A549 (cell line): ENCODE data around the gene SEMA6C. TPM values are rescaled to one million over a fixed set of nuclear protein-coding genes. Genes with fewer than 3 reads are reported as not detected.

Experiments
- ATAC-seq, 2 experiments: fragments of 200-7000 bp in 1 of 2; fragments of >200 bp in 1 of 2; cut with Nextera tagmentation in 1 of 2; cut with Tn5 transposase in 1 of 2; 3 replicates each; pipeline versions ENCODE4 v1.8.0 to v1.9.1; 2018 to 2020; ENCODE audit warnings: mild to moderate bottlenecking in 1 of 2, moderate library complexity in 1 of 2
- CTCF ChIA-PET: fragments of 300-600 bp; sonication (Branson Sonifier 250); formaldehyde crosslinking; extraction: SDS; loops from one replicate; lab custom pipeline; 2021; ENCODE audit warnings: antibody characterized with exemption, inconsistent platforms; lab: Yijun Ruan, JAX
- POLR2A ChIA-PET: fragments of 350-600 bp; formaldehyde crosslinking; extraction: SDS; loops from one replicate; lab custom pipeline; 2021; ENCODE audit warnings: antibody characterized with exemption, inconsistent platforms; lab: Yijun Ruan, JAX
- DNase-seq, 2 experiments: peaks; one replicate each; pipeline versions ENCODE4 v3.0.0 to v3.0.0-alpha.2; 2011 to 2016; ENCODE audit warnings: low read depth in 1 of 2, low spot score in 1 of 2
- FAIRE-seq: peaks from 2 replicates; lab custom pipeline; 2011; peaks lifted over from hg19 to GRCh38; lab: Jason Lieb, UNC
- H3K27ac ChIP-seq, 2 experiments: fragments of >200 bp; sonication (Bioruptor Twin); formaldehyde crosslinking; 3 replicates each; pipeline ENCODE4 v1.5.1; 2016 to 2017
- H3K4me1 ChIP-seq: fragments of >200 bp; sonication (Bioruptor Twin); formaldehyde crosslinking; 3 replicates; pipeline ENCODE4 v1.6.1; 2016
- H3K4me2 ChIP-seq: fragments of >200 bp; sonication (Bioruptor Twin); formaldehyde crosslinking; 3 replicates; pipeline ENCODE4 v1.6.1; 2016
- H3K4me3 ChIP-seq: fragments of >200 bp; sonication (Bioruptor Twin); formaldehyde crosslinking; 3 replicates; pipeline ENCODE4 v1.5.1; 2016
- H3K9me3 ChIP-seq: fragments of >200 bp; sonication (Bioruptor Twin); formaldehyde crosslinking; 3 replicates; pipeline ENCODE4 v1.6.1; 2016
- CBX8 ChIP-seq: fragments of 200-600 bp; sonication (generic); IDR thresholded peaks from 2 replicates; pipeline ENCODE4 v1.6.1; 2016
- CEBPB ChIP-seq, 2 experiments: fragments of >200 bp in 1 of 2; sonication (Bioruptor Twin) in 1 of 2; formaldehyde crosslinking in 1 of 2; IDR thresholded peaks; 2 replicates each; pipeline ENCODE4 v1.6.1; 2012 to 2016
- EHF ChIP-seq: fragments of 250-450 bp; sonication (Bioruptor Pico); IDR thresholded peaks from 2 replicates; pipeline ENCODE4 v1.5.0; 2020; ENCODE audit warnings: mild to moderate bottlenecking
- HOXA7 ChIP-seq: fragments of 250-450 bp; sonication (Bioruptor Pico); IDR thresholded peaks from 2 replicates; pipeline ENCODE4 v1.5.0; 2020; ENCODE audit warnings: mild to moderate bottlenecking, moderate library complexity
- HOXB13 ChIP-seq: fragments of 250-450 bp; sonication (Bioruptor Pico); IDR thresholded peaks from 2 replicates; pipeline ENCODE4 v1.5.0; 2020; ENCODE audit warnings: low read depth, mild to moderate bottlenecking, moderate library complexity
- JUN ChIP-seq, 2 experiments: fragments of >200 bp; sonication (Bioruptor Twin); formaldehyde crosslinking; IDR thresholded peaks; 2 replicates in 1 of 2; 3 replicates in 1 of 2; pipeline ENCODE4 v1.6.1; 2016 to 2017
- JUNB ChIP-seq: fragments of >200 bp; sonication (Bioruptor Twin); formaldehyde crosslinking; IDR thresholded peaks from 2 replicates; pipeline ENCODE4 v1.6.1; 2016
- KDM1A ChIP-seq: fragments of 200-600 bp; sonication (generic); IDR thresholded peaks from 2 replicates; pipeline ENCODE4 v1.6.1; 2016; ENCODE audit warnings: low read depth, mild to moderate bottlenecking
- KDM5A ChIP-seq: fragments of 200-600 bp; sonication (generic); IDR thresholded peaks from 2 replicates; pipeline ENCODE4 v1.6.1; 2016; ENCODE audit warnings: antibody characterized with exemption, mild to moderate bottlenecking
- MAFK ChIP-seq: fragments of 450-650 bp; IDR thresholded peaks from 2 replicates; pipeline ENCODE4 v1.6.1; 2014; ENCODE audit not compliant: partially characterized antibody
- MYC ChIP-seq: IDR thresholded peaks from 2 replicates; pipeline ENCODE4 v1.6.1; 2012; ENCODE audit warnings: mild to moderate bottlenecking, inconsistent platforms, low read length, improper control_type of control experiment, borderline replicate concordance
- NFE2L2 ChIP-seq: fragments of 150-350 bp; conservative IDR thresholded peaks from 2 replicates; pipeline ENCODE4 v1.6.1; 2014; ENCODE audit warnings: low read length
- NR3C1 ChIP-seq: fragments of >200 bp; sonication (Bioruptor Twin); formaldehyde crosslinking; IDR thresholded peaks from 3 replicates; pipeline ENCODE4 v1.6.1; 2017
- POLR2A ChIP-seq: IDR thresholded peaks from 2 replicates; pipeline ENCODE4 v1.6.1; 2012; ENCODE audit warnings: mild to moderate bottlenecking, low read length
- POLR2AphosphoS2 ChIP-seq: conservative IDR thresholded peaks from 2 replicates; pipeline ENCODE4 v1.6.1; 2012; ENCODE audit warnings: low read length, improper control_type of control experiment, inconsistent platforms
- RARB ChIP-seq: fragments of 250-450 bp; sonication (Bioruptor Pico); IDR thresholded peaks from 2 replicates; pipeline ENCODE4 v1.8.0; 2021; ENCODE audit warnings: mild to moderate bottlenecking, moderate library complexity
- SMC3 ChIP-seq: fragments of >200 bp; sonication (Bioruptor Twin); formaldehyde crosslinking; IDR thresholded peaks from 3 replicates; pipeline ENCODE4 v1.6.1; 2018; ENCODE audit warnings: inconsistent platforms
- SREBF2 ChIP-seq: fragments of 450-650 bp; IDR thresholded peaks from 2 replicates; pipeline ENCODE4 v1.6.1; 2014; ENCODE audit warnings: mild to moderate bottlenecking, moderate library complexity
- TP53 ChIP-seq: fragments of 250-450 bp; sonication (Bioruptor Pico); IDR thresholded peaks from 2 replicates; pipeline ENCODE4 v1.5.0; 2021; ENCODE audit warnings: mild to moderate bottlenecking, moderate library complexity
- ZFP36 ChIP-seq: fragments of 450-650 bp; IDR thresholded peaks from 2 replicates; pipeline ENCODE4 v1.6.1; 2014; ENCODE audit warnings: borderline replicate concordance; ENCODE audit not compliant: partially characterized antibody
- ZNF302 ChIP-seq: fragments of 250-450 bp; sonication (Bioruptor Pico); IDR thresholded peaks from 2 replicates; pipeline ENCODE4 v1.9.0; 2021; ENCODE audit warnings: inconsistent platforms, mild to moderate bottlenecking, moderate library complexity
- ZSCAN20 ChIP-seq: fragments of 250-450 bp; sonication (Bioruptor Pico); IDR thresholded peaks from 2 replicates; pipeline ENCODE4 v1.8.0; 2022; ENCODE audit warnings: mild to moderate bottlenecking, moderate library complexity
- WGBS: methylation state at CpG from one replicate; pipeline ENCODE4 v1.1.6; 2017; ENCODE audit errors: missing lambda C conversion rate; 5-methylcytosine and 5-hydroxymethylcytosine counted together
- polyA plus RNA-seq, 4 experiments: library from polyadenylated mRNA; depleted of rRNA in 3 of 4; stranded (reverse); fragments of >200 nt; fragmentation: RNase III in 1 of 4; extraction: RNeasy Plus Mini Kit Qiagen cat#74134 plus additional on column Dnase treatment in 1 of 4; gene quantifications; 2 replicates in 3 of 4; 3 replicates in 1 of 4; pipeline ENCODE4 v1.2.3, GENCODE V29; 2011 to 2017
- TF ChIP-seq, protein P1 (sequence below): fragments of 250-450 bp; sonication (Bioruptor Pico); IDR thresholded peaks from 2 replicates; pipeline ENCODE4 v1.5.0; 2021; ENCODE audit warnings: mild to moderate bottlenecking, moderate library complexity, borderline replicate concordance
- TF ChIP-seq, protein P2 (sequence below): fragments of 150-350 bp; IDR thresholded peaks from 2 replicates; pipeline ENCODE4 v1.6.1; 2014; ENCODE audit warnings: low read depth, mild to moderate bottlenecking, low read length
- TF ChIP-seq, protein P3 (sequence below): IDR thresholded peaks from 2 replicates; pipeline ENCODE4 v1.6.1; 2012
- TF ChIP-seq, protein P4 (sequence below): fragments of >200 bp; sonication (Bioruptor Twin); formaldehyde crosslinking; IDR thresholded peaks from 2 replicates; pipeline ENCODE4 v1.6.1; 2016
- TF ChIP-seq, protein P5 (sequence below): fragments of 250-450 bp; sonication (Bioruptor Pico); IDR thresholded peaks from 2 replicates; pipeline ENCODE4 v1.5.0; 2020; ENCODE audit warnings: low read depth, mild to moderate bottlenecking, moderate library complexity

The SEMA6C gene
- polyA plus RNA-seq, 2 of the 4 experiments (the other 2 are of a cell fraction), result 1.3 to 1.6 TPM

DNA sequence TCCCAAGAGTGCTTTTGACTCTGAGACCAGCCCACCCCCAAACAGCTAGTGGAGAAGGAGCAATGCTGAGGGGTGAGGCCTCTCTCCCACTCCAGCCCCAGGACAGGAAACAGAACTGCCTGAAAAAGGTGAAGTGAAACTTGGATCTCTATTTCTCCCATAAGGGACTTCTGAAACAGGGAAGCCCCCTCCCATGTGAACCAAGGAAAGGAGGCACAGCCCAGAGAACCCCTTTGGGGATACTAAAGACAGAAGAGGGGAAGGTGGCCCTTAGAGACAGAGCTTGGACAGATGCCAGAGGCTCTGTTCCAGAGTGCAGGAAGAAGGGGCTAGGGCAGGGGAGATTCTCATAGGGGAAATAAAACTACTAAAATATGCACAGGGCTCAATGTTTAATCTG, 12.9 kb upstream of the SEMA6C start:
- Histone ChIP-seq H3K27ac (no peak overlapping the region), H3K4me1 (no peaks in the 10 kb centered on the region; the same call in 2 of the 3 replicates), H3K4me3 (no peak overlapping the region), H3K9me3 (no peaks in the 10 kb centered on the region), H3K4me2 (no peak overlapping the region)
- FAIRE-seq (no peak), DNase-seq (no peak), ATAC-seq (no peak)
- TF ChIP-seq RARB (CRISPR knock-in tag), result no peak
- CTCF ChIA-PET, result interaction anchor here (1.0 to 7.0 kb wide), 2 partner anchors 59 to 92 kb away, joined by 3 to 132 read pairs; no protein-coding TSS in a partner anchor
- POLR2A ChIA-PET, result no interaction called here

DNA sequence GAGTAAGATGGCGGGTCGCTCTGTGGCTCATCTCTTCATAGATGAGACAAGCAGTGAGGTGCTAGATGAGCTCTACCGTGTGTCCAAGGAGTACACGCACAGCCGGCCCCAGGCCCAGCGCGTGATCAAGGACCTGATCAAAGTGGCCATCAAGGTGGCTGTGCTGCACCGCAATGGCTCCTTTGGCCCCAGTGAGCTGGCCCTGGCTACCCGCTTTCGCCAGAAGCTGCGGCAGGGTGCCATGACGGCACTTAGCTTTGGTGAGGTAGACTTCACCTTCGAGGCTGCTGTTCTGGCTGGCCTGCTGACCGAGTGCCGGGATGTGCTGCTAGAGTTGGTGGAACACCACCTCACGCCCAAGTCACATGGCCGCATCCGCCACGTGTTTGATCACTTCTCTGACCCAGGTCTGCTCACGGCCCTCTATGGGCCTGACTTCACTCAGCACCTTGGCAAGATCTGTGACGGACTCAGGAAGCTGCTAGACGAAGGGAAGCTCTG, 12.4 kb upstream of the SEMA6C start:
- CTCF ChIA-PET, result interaction anchor here (1.0 to 7.0 kb wide), 2 partner anchors 59 to 91 kb away, joined by 3 to 132 read pairs; no protein-coding TSS in a partner anchor
- Histone ChIP-seq H3K27ac (no peak overlapping the region), H3K4me1 (no peaks in the 10 kb centered on the region), H3K9me3 (no peaks in the 10 kb centered on the region), H3K4me2 (no peak overlapping the region), H3K4me3 (no peak overlapping the region)
- DNase-seq, result no peak
- no peak for ATAC-seq
- no peak for FAIRE-seq
- POLR2A ChIA-PET, result no interaction called here
- no peak for TF ChIP-seq SMC3
- no peak for TF ChIP-seq KDM5A
- TF ChIP-seq, protein P1, sequence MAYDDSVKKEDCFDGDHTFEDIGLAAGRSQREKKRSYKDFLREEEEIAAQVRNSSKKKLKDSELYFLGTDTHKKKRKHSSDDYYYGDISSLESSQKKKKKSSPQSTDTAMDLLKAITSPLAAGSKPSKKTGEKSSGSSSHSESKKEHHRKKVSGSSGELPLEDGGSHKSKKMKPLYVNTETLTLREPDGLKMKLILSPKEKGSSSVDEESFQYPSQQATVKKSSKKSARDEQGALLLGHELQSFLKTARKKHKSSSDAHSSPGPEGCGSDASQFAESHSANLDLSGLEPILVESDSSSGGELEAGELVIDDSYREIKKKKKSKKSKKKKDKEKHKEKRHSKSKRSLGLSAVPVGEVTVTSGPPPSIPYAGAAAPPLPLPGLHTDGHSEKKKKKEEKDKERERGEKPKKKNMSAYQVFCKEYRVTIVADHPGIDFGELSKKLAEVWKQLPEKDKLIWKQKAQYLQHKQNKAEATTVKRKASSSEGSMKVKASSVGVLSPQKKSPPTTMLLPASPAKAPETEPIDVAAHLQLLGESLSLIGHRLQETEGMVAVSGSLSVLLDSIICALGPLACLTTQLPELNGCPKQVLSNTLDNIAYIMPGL (CRISPR knock-in tag), result no peak
- no peak for TF ChIP-seq RARB (CRISPR knock-in tag)
- TF ChIP-seq POLR2A, result no peak
- no peak for TF ChIP-seq KDM1A
- 91% methylated on average over 21 of the region's 22 CpGs for WGBS

DNA sequence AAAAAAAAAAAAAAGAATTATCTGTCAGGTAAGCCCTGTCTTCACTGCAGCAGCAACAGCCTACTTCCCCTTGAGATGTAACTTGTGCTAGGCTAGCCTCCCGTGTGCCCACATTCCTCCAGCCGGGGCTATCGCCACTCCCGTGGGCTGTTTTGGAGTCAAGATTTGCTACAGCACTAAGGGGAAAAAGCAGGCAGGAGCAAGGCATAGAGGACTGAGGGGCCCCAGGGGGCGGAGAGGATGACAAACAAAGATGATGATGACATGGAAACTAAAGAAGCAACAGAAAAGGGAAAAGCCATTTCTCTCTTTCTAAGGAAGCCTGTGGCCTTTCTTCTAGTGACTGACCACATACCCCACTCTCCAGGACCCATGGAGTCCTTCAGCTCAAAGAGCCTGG, 11.9 kb upstream of the SEMA6C start:
- whole genome bisulfite sequencing, result 94% methylated on average over 5 of the region's 5 CpGs
- ATAC-seq (no peak), DNase-seq (no peak), FAIRE-seq (no peak)
- H3K27ac ChIP-seq, result no peak overlapping the region
- H3K4me2 ChIP-seq, result no peak overlapping the region
- ChIA-PET CTCF (interaction anchor here (1.0 to 7.0 kb wide), 3 partner anchors 58 to 134 kb away, joined by 3 to 132 read pairs (median 22); no protein-coding TSS in a partner anchor), POLR2A (no interaction called here)
- no peak overlapping the region for H3K4me3 ChIP-seq
- no peaks in the 10 kb centered on the region for H3K9me3 ChIP-seq
- no peaks in the 10 kb centered on the region for H3K4me1 ChIP-seq
- TF ChIP-seq, protein P2, sequence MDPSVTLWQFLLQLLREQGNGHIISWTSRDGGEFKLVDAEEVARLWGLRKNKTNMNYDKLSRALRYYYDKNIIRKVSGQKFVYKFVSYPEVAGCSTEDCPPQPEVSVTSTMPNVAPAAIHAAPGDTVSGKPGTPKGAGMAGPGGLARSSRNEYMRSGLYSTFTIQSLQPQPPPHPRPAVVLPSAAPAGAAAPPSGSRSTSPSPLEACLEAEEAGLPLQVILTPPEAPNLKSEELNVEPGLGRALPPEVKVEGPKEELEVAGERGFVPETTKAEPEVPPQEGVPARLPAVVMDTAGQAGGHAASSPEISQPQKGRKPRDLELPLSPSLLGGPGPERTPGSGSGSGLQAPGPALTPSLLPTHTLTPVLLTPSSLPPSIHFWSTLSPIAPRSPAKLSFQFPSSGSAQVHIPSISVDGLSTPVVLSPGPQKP, result no peak
- TF ChIP-seq MAFK, result no peak
- TF ChIP-seq SREBF2, result no peak
- TF ChIP-seq CBX8, result no peak
- TF ChIP-seq, all 56 proteins: peak for 0

DNA sequence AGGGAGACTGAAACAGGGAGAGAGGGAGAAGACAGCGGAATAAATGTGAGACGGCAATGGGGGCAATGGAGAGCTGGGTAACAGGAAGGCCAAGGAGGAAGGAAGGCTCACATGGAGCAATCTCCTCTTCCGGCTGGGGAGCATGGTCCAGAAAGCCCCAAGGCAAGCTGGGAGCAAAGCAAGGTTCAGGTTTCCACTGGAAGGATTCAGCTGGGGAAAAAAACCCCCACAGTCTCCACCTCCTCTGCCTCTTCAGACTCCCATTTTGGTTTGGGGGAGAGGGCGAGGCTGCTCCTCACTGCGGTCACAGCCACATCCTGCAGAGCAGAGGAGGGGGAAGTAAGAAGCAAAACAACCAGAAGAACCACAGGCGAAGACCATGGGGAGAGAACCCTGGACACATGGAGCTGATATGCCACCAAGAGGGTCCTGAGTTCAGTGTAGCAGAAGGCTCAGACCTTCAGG, 10.7 kb upstream of the SEMA6C start:
- Histone ChIP-seq H3K4me3 (no peak overlapping the region), H3K27ac (no peak overlapping the region)
- no peak for TF ChIP-seq ZSCAN20 (CRISPR knock-in tag)
- no peak for TF ChIP-seq JUN (IDR thresholded peaks at IDR 0.05)
- TF ChIP-seq ZNF302, result no peak
- TF ChIP-seq, protein P3, sequence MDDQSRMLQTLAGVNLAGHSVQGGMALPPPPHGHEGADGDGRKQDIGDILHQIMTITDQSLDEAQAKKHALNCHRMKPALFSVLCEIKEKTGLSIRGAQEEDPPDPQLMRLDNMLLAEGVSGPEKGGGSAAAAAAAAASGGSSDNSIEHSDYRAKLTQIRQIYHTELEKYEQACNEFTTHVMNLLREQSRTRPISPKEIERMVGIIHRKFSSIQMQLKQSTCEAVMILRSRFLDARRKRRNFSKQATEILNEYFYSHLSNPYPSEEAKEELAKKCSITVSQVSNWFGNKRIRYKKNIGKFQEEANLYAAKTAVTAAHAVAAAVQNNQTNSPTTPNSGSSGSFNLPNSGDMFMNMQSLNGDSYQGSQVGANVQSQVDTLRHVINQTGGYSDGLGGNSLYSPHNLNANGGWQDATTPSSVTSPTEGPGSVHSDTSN, result no peak
- TF ChIP-seq NFE2L2, result no peak
- no peak for TF ChIP-seq HOXA7
- TF ChIP-seq JUNB, result no peak
- no peak for TF ChIP-seq MAFK
- no peak for TF ChIP-seq EHF (CRISPR knock-in tag)
- no peak for TF ChIP-seq KDM1A
- no peak for TF ChIP-seq POLR2A
- no peak for TF ChIP-seq CEBPB (IDR thresholded peaks at IDR 0.05)
- no peak for TF ChIP-seq POLR2AphosphoS2
- no peak for TF ChIP-seq ZFP36
- TF ChIP-seq, protein P4, sequence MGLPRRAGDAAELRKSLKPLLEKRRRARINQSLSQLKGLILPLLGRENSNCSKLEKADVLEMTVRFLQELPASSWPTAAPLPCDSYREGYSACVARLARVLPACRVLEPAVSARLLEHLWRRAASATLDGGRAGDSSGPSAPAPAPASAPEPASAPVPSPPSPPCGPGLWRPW, result no peak
- TF ChIP-seq, protein P5, sequence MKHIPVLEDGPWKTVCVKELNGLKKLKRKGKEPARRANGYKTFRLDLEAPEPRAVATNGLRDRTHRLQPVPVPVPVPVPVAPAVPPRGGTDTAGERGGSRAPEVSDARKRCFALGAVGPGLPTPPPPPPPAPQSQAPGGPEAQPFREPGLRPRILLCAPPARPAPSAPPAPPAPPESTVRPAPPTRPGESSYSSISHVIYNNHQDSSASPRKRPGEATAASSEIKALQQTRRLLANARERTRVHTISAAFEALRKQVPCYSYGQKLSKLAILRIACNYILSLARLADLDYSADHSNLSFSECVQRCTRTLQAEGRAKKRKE (CRISPR knock-in tag), result no peak
- TF ChIP-seq TP53 (CRISPR knock-in tag), result no peak
- no peak for TF ChIP-seq NR3C1
- no peak for TF ChIP-seq MYC
- no peak for TF ChIP-seq HOXB13 (CRISPR knock-in tag)
- TF ChIP-seq, all 56 proteins: peak for 0
- no peak overlapping the region for H3K4me2 ChIP-seq
- 93% methylated on average over 6 of the region's 6 CpGs for whole genome bisulfite sequencing
- H3K9me3 ChIP-seq, result no peaks in the 10 kb centered on the region
- H3K4me1 ChIP-seq, result no peaks in the 10 kb centered on the region
- POLR2A ChIA-PET, result interaction anchor here (0.5 kb wide), 1 partner anchor 87 kb away, joined by 4 read pairs; the partner anchor contains the start of gene GABPB2
- DNase-seq (no peak), FAIRE-seq (no peak), ATAC-seq (no peak)
- CTCF ChIA-PET, result interaction anchor here (0.6 to 7.0 kb wide), 25 partner anchors 8 to 692 kb away, joined by 3 to 132 read pairs (median 4); partner anchors contain the start of genes BNIPL, GABPB2, LYSMD1 and MLLT11
